ENCODE data around the gene LIFR.

DNA sequence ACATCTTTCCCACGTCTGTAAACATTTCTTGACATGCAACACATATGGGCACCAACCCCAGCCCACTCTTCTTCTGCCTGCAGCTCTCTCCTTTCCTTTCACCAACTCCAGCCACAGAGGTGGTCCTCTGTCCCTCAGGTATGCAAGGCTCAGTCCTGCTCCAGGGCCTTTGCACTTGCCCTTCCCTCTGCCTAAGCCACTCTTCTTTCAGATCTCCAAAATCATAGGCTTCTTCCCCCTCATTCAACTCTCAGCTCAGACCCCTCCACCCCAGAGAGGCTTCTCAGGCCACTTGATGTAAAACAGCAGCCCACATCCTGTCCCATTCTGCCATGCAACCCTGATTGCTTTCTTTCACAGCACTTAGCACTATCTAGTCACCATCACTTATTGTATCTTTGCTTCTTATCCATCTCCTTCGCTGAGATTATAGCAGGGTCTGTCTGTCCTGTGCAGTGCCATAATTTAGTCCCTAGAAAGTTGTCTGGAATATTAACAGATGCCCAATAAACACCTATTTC lies 3.4 kb downstream of the LIFR start:
- TF ChIP-seq, protein P1, sequence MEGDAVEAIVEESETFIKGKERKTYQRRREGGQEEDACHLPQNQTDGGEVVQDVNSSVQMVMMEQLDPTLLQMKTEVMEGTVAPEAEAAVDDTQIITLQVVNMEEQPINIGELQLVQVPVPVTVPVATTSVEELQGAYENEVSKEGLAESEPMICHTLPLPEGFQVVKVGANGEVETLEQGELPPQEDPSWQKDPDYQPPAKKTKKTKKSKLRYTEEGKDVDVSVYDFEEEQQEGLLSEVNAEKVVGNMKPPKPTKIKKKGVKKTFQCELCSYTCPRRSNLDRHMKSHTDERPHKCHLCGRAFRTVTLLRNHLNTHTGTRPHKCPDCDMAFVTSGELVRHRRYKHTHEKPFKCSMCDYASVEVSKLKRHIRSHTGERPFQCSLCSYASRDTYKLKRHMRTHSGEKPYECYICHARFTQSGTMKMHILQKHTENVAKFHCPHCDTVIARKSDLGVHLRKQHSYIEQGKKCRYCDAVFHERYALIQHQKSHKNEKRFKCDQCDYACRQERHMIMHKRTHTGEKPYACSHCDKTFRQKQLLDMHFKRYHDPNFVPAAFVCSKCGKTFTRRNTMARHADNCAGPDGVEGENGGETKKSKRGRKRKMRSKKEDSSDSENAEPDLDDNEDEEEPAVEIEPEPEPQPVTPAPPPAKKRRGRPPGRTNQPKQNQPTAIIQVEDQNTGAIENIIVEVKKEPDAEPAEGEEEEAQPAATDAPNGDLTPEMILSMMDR (IDR thresholded peaks at IDR 0.05 in 8 of 11, conservative IDR thresholded peaks at IDR 0.05 in 3 of 11) = no peak
- TF ChIP-seq POLR2A (IDR thresholded peaks at IDR 0.05) (no peak), POLR2AphosphoS5 (IDR thresholded peaks at IDR 0.05) (no peak)
